SIG-M5 (cell line): ENCODE measurements around the gene KDM6B.

Experiments used
- DNase-seq: peaks from one replicate; lab custom pipeline; 2025; lab: John Stamatoyannopoulos, UW

Gene KDM6B

DNA sequence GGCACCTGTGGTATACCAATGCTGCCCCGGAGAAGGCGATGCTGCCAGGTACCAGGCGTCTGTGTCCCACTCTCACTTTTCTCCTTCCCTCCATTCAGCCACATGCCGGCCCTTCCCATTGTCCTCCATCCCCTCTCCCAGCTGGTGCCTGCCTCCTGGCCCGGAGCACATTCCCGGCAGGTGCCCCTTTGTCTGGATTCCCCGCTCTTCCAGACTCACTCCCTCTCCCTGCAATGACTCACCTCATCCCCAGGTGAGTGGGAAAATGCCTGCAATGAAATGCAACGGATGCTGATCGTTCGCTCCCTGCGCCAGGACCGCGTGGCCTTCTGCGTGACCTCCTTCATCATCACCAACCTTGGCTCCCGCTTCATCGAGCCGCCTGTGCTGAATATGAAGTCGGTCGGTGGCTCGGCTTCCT, 10.4 kb upstream of the KDM6B start:
- DNase-seq = no peak

DNA sequence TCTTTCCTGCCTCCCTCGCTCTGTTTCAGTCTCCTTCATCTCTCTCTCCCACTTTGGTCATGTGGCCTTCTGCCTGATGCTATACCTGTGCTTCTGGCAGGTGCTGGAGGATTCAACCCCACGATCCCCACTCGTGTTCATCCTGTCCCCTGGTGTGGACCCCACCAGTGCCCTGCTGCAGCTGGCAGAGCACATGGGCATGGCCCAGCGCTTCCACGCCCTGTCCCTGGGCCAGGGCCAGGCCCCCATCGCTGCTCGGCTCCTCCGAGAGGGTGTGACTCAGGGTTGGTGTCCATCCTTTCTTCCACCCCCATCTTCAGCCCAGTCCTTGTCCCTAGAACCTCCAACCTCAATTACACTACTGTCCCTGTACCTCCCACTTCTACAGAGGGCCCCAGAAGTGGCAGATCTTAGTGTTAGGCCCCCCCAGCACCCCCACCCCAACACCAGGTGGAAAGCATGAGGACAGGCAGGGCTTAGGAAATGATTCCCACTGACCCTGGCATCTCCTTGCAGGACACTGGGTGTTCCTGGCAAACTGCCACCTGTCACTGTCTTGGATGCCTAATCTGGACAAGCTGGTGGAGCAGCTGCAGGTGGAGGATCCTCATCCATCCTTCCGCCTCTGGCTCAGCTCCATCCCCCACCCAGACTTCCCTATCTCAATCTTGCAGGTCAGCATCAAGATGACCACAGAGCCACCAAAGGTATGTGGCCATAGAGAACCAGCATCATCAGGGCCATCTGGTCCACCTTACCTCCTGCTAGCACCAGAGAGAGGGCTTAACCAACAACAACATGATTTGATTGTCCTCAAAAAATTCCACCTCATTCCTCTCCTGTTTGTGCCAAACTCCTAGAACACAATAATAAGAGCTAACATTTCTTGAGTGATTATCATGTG, 9.7 kb upstream of the KDM6B start:
- no peak for DNase-seq

DNA sequence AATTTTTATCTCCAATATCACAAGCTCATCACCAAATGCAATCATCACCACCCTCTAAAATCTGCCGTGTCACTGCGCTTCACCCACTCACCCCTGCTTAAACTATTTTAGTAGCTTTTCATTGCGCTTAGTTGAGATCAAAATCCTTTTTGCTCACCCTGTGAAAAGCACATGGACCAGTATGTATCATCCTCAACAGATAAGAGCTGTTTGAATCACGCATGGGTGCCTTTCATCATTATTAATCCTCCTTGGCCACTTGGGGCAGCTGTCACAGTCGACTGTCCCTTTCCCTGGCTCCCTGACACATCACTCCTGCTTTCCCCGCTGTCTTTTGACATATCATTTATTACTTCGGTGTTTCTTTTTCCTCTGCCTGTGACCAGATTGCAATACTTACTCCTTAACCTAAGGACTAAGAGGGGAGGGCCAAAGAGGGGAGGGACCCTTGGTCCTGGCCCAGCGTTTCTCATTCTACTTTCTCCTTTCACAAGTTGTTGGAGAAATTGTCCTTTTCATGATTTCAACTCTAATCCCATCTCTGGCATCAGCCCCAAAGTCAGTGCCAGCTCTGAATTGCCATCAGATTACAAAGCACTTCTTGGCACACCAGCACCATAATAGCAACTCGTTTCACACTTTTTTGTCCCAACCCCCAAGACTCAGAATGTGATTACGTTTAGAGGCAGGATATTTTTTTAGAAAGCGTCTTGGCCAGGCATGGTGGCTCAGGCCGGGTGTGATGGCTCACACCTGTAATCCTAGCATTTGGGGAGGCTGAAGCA, 8.6 kb upstream of the KDM6B start:
- no peak for DNase-seq

DNA sequence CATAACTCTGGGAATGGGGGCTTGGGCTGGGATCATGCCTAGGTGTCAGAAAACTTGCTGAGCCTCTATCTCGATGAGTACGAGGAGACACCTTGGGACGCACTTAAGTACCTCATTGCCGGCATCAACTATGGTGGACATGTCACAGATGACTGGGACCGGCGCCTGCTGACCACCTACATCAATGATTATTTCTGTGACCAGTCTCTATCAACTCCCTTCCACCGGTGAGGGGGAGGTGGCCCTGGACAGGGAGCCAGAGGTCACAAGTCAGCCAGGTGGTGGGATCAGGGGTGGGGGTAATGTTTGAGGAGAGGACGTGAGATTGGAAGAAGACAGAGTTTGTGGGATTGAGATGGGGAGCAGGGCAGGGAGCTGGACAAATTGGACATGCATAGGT, 3.4 kb upstream of the KDM6B start:
- DNase-seq = no peak

DNA sequence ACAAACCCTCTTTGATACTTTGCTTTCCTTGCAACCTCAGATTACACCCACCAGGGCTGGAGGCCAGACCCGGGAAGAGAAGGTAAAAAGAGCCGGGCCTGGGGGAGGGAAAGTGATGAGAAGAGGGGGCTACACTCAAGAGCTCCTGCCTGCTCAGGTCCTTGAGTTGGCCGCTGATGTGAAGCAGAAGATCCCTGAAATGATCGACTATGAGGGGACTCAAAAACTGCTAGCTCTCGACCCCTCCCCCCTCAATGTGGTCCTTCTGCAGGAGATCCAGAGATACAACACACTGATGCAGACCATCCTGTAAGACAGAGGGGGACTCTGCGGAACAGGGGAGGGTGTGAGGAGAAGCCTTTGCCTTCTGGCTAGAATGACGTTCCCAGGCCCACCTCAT, 2.8 kb upstream of the KDM6B start:
- no peak for DNase-seq

DNA sequence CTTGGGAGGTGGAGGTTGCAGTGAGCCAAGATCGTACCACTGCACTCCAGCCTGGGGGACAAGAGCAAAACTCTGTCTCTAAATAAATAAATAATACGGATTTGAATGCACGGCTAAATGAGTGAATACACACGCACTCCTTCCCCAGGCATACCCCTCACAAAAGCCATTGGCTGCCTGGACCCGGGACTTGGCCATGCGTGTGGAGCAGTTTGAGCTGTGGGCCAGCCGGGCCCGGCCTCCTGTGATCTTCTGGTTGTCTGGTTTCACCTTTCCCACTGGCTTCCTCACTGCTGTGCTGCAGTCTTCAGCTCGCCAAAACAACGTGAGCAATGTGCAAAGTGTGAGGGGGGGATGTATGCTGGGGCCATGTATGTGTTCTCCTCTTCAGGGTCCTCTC, 1.6 kb upstream of the KDM6B start:
- DNase-seq = no peak

DNA sequence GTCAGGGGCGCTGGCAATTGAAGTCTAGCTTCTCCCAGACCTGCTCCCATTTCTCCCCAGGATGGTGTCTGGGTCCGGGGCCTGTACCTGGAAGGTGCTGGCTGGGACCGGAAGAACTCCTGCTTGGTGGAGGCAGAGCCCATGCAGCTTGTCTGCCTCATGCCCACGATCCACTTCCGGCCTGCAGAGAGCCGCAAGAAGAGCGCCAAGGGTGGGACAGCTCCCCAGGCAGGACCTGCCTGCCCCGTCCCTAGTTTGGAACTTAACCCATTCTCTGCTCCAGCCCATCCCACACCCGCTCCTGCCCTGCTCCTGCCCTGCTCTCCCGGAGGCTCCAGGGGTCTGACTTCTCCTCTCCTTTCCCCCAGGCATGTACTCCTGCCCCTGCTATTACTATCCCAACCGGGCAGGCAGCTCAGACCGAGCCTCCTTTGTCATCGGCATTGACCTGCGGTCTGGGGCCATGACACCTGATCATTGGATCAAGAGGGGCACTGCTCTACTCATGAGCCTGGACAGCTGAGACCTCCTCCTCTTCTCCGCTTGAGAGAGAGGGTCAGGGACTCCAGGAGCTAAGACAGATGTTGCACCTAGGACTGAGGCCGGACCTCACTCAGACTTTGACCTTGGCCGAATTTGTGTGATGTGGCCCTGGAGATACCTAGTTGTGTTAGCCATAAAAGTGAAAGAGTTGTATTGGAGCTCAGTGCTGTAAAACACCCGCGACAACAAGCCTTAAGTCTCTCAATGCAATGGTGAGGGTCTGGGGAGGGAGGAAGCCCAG, 814 bp upstream of the KDM6B start:
- DNase-seq = no peak

DNA sequence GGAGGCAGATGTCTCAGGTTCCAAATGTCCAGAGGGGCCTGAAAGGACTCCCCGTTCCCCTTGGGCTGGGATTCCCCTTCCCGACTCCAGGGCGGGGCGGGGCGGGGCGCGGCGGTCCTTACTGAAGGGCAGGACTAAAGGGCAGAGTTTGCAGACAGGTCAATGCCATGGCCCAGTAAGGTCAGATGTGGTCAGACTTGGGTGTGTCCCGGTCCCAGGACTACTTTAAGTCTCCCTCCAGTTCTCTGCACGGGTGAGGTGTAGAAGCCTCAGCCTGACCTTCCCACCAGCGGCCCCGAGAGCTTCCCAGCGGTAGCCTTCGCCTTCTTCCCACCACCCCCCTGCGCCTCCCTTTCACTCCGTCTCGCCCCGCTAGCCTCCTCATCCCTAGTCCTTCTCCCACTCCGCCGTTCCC, 532 bp downstream of the KDM6B start:
- no peak for DNase-seq

DNA sequence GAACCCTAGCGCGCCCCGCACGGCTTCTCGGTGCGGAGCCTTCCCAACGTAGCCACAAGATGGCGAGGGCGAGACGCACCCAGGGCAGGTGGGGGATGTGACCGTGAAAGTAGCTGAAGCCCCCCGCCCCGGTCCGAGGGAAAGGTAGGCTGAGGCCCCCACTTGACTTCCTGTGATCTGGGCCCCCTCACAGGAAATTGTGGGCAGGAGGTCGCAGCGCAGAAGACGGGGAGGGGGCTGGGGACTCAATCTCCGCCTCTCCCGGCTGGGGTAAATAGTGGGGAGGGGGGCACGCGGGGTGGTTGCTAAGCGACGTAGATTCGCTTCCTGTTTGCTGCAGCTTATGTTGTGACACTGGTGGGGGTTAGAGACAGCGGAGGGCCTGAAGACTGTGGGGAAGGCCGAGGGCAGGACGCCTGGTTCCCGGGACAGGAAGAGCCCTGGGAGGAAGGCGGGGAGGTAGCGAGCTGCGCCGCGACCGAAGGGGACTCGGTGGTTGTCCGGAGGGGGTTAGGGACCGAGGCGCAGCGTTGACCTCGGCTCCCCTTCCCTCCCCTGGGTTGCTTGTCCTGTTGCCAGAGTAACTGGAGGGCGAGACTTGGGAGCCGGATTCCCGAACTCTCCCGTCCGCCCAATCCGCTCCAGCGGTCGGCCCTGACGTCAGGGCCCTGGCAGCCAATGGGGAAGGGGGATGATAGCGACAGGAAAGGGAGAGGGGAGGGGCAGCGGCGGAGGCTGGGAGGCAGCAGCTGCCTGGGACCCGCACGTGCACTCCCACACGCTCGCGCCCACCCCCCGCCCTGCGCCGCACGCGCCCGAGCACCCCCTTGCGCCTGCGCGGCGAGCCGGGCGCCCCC, 1.2 kb downstream of the KDM6B start:
- peak; percentile 65 for DNase-seq

DNA sequence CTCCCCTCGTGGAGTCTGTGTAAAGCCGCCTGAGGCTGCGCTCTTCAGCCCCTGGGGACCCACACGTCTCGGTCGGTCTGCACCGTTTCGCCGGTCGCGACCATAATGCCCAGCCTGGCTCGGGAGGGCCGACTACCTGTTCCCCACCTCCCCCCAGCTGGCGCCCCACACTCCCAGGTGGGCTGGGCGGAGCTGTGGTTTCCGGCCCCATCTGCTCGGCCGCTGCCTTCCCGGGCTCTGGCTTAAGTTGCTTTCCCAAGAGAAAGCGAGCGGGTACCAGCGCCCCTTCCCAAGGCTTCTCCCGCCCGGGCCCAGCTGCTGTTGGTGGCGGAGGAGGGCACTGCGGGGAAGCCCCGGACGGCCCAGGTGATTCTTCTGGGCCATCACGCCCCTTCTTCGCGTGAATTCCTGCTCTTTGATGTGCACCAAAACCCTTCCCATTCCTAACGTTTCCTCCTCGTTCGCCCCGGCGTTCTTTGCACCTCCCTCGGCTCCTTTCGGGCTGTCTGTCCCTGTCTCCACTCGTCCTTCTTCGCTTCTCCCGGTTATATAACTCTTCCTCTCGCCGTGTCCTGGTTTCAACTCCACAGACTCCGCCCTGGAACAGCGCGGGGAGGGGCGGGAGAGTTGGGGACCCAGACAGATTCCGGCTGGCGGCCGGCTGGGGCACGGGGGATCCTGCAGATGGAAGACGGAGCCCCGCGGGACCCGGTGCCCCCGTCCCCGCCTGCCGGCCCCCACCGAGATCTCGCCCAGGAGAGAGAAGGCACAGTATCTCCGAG, 2.0 kb downstream of the KDM6B start:
- no peak for DNase-seq

DNA sequence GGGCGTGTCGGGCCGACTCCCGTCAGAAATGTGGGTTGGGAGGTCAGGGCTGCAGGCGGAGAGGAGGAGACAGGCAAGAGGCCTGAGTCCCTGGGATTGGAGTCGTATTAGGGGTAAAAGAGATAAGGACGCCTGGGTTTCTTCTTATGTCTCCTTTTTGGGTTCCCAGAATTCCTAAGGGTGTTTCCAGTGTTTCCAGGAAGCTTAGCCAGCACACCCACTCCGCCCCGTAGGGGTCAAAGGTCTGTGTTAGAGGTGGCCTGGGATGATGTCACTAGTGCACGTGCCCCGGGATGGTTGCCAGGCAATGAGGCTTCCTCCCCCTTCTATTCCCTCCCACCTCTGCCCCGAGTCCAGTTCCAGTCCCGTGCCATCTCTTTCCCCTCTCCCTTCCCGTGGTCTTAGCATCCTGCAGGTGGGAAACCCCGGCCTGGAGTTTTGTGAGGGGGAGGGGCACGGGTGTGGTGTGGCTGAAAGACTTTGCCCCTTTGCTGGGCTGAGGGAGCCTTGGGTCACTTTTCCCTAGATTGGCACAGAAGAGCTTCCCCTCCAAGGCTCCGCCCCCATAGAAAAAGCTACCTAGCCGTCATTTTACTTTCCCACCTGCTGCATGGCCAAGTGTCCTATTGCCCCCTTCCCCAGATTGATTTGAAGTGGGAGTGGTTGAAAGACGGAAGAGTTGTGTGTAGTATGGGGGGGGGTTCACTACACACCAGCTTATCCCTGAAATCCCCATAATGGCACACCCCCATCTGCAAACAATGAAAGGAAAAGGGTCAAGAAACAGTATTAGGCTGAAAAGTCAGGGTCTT, 2.8 kb downstream of the KDM6B start:
- DNase-seq = no peak

DNA sequence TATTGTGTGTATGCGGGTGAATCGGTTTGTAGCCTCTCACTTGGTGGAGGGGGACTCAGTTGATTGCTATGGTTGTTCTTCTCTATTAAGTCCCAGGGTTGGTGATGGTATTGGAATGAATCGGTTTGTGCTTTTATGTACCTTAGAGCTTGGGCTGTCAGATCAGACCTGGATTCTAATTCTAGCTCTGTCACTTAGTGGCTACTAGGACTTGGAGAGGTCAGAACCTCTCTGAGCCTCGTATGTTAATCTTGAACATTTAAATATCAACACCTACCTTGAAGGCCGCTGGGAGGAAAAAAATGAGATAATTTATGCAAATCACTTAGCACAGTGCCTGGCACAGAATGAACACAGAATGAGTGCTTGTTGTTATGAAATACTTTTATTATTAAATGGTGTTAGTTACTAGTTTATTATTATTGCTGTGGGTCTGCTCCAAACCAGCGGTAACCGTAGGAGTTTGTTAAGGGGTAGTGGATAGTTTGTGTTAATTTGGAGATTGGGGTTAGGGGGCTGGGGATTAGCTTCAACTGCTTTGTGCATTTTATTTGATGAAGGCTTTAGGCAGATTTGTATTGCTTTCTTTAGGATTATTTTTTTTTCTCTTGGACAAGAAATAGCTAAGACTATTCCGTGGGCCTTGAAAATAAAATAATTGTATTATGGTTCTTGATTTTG, 3.5 kb downstream of the KDM6B start:
- DNase-seq = no peak

DNA sequence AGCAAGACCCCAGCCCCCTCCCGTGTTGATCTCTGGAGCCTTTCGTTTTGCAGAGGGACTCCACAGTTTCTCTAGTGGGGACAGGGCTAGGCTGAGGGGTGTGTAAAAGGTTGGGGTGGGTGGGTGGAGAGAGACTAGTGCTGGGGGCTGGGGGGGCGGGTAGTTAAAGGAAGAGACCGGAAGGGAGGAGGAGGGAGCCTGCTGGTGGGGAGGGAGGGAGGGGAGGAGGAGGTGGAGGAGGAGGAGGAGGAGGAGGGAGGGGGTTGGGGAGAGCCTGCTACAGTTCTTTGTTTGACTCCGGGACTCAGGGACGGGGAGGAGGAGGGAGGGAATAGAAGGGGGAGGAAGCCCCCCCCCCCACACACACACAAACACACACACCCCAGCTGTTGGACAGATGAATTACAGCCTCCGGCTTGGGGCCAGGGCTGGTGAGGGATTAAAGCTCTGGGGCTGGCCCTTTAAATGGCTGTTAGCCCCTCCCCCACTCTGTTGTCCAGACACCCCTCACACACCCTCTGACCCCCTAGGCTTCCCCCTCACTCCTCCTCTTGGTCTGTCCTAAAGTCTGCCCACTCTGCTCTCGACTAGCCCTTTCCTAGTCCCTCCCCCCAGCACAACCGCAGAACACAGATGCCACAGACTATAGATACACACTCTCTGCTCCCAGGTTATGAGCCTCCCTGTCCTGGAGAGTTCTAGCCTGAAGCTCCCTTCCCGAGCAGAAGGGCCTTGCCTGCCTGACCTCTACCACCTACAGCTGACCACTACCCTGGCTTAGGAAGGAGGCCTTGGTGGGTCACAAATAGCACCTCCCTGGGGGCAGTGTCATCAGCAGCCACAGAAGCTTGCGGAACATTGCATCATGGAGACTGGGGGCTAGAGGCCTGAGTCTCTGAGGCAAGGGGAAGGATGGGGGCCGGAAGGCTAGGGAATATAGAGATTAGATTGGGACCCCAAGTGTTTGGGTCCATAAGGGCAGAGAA, 4.4 kb downstream of the KDM6B start:
- DNase-seq = no peak

DNA sequence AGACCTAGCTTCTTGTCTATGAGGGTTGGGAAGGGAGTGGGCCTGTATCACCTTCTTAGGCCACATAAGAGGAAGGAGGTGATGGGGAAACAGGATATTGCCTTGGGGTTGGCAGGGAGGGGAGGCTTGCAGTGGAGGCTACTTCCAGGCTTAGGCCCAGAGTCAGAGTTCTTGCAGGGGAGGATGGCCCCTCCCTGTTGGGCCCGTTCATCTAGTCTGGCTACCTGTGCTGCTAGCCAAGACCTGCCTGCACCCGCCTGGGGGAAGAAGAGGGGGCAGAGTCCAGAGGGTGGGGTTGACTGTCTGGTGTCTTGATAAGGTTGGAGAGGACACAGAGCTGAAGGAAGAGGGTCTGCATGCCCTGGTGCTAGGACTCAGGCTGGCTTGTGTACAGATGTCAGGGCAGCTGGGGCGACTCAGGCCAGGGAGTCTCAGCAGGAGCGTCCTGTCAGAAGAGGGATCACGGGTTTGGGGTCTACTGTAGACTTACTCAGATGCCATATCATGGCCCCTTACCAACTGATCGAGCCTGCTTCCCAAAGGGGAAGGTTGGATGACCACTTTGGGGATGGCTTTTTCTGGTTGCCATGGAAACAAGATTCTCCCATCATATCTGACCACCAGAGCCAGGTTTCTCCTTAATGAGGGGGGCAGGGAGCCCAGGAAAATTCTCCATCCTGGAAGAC, 5.3 kb downstream of the KDM6B start:
- DNase-seq = no peak

DNA sequence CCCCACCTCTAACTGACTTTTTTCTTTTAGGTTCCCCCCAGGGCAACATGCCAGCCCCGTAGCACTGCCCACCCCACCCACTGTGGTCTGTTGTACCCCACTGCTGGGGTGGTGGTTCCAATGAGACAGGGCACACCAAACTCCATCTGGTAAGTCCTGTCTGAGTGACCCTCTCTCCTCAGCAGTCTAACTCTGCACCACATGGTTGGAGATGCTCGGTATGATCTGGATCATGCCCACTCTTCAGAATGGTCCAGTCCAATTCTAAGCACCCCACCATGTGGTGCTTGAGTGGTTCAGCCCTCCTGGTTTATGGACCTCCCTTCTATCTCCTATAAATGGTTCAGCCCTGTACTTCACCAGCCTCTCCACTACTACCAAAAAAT, 5.9 kb downstream of the KDM6B start:
- DNase-seq = no peak

DNA sequence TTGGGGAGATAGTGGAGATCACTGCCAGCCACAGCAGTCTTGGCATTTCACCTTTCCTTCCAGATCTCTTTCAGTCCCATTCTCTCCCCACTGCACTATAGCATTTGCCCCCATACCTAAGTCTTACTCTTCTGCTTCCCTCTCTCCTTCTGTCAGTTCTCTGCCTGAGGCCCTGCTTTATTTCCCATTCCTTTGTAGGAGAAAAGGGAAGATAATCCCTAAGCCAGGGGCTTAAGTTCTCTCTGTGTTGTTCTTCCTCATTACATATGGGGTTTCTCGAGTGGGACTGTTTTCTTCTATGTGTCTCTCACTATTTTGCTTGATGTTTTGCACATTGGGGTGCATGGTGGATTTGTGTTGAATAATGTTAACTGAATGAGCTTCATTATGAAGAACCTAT, 6.4 kb downstream of the KDM6B start:
- DNase-seq = no peak

DNA sequence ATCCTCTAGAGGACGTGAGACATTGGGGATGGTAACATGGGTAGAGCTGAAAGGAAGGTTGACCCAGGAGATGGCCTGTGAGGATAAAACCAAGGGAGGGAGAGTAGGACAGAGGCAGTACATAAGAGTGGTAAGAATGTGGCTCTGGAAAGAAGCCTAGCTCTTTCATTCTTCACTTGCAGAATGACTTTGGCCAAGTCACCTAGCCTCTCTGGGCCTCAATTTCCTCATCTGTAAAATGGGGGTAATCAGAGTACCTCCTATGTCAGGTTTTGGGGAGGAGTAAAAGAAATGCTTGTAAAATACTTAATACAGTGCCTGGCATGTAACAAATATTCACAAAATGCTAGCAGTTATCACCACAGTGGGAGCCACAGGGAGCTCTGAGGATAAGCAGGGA, 6.9 kb downstream of the KDM6B start:
- DNase-seq = no peak
